Right lobe of liver (tissue), 6 donors: ENCODE data around the gene PNCK. TPM values are rescaled to one million over a fixed set of nuclear protein-coding genes. Genes with fewer than 3 reads are reported as not detected.
A peak's percentile ranks its signal among the peaks of the same experiment; 100 is the strongest.
"Not testable (repeated sequence)": the region's sequence is repeated elsewhere in the genome, so short reads cannot be mapped to it uniquely, and the experiment has no call there.

ENCODE experiments used
- ATAC-seq, 4 donors: fragments of 200-7000 bp; cut with Tn5 transposase; one replicate each; pipeline ENCODE4 v1.9.1; 2020; ENCODE audit warnings: mild to moderate bottlenecking in 4 of 4, moderate library complexity in 4 of 4
- DNase-seq, 3 donors: peaks; one replicate each; pipeline ENCODE4 v3.0.0-alpha.2; 2020
- H3K27ac ChIP-seq, 3 donors: fragments of 200-600 bp; one replicate each; pipeline ENCODE4 v1.8.0; 2022
- H3K27me3 ChIP-seq, 2 donors: fragments of 200-600 bp; one replicate each; pipeline ENCODE4 v1.8.0; 2022
- H3K36me3 ChIP-seq, 4 donors: fragments of 200-600 bp; sonication (generic) in 1 of 4; one replicate each; pipeline versions ENCODE4 v1.5.1 to v1.8.0; 2017 to 2022; ENCODE audit warnings: control low read depth in 1 of 4
- H3K4me1 ChIP-seq, 4 donors: fragments of 200-600 bp; sonication (generic) in 1 of 4; one replicate each; pipeline versions ENCODE4 v1.5.1 to v1.8.0; 2017 to 2022; ENCODE audit warnings: control low read depth in 1 of 4
- H3K4me3 ChIP-seq, 3 donors: fragments of 200-600 bp; one replicate each; pipeline ENCODE4 v1.8.0; 2022
- H3K9me3 ChIP-seq, 4 donors: fragments of 200-600 bp; sonication (generic) in 1 of 4; one replicate each; pipeline versions ENCODE4 v1.5.1 to v1.8.0; 2017 to 2022; ENCODE audit warnings: control low read depth in 1 of 4
- CTCF ChIP-seq, 4 donors: fragments of 200-600 bp in 3 of 4; fragments of 450-650 bp in 1 of 4; IDR thresholded peaks; one replicate each; pipeline versions ENCODE4 v1.5.1 to v1.8.0; 2016 to 2022; ENCODE audit warnings: antibody characterized with exemption in 4 of 4, mild to moderate bottlenecking in 2 of 4
- POLR2A ChIP-seq: fragments of 450-650 bp; IDR thresholded peaks from one replicate; pipeline ENCODE4 v1.6.1; 2017; ENCODE audit warnings: antibody characterized with exemption, mild to moderate bottlenecking
- WGBS: methylation state at CpG from one replicate; pipeline ENCODE4 v1.1.6; 2018; ENCODE audit warnings: low coverage, low lambda C conversion rate; ENCODE audit not compliant: insufficient coverage; ENCODE audit errors: missing lambda C conversion rate; 5-methylcytosine and 5-hydroxymethylcytosine counted together
- intact Hi-C, 2 donors: fragments of 100-400 bp; cut with DNase I; formaldehyde crosslinking; loops; one replicate each; pipeline versions ENCODE4 v1.11.2 to v1.14.1; 2022
- total RNA-seq, 6 experiments: library from RNA; depleted of rRNA in 2 of 6; stranded (reverse); fragments of >200 nt in 2 of 6; fragmentation: NEBNext Ultra II Directional in 3 of 6; extraction: Animal tissue kit (Norgen Biotek cat#: 25700) in 3 of 6; gene quantifications; one replicate each; pipeline versions ENCODE4 v1.1.0 to v1.2.4, GENCODE V29; 2016 to 2023
- donor health status: DM: no; HTN: yes; CAD: no.
- donor health status: DM: no; HTN: no; CAD: no.
- donor health status: DM: no; HTN: no; CAD: no.
- donor health status: DM: no; HTN: yes; CAD: no.
- donor health status: DM: no; HTN: yes; CAD: no.

The PNCK gene
- total RNA-seq, 6 experiments from 2014 or later = 0.86 TPM; not detected in 5

- H3K9me3 ChIP-seq = no peaks in the 10 kb centered on the region
- H3K36me3 ChIP-seq = no peaks in the 10 kb centered on the region
- no peak overlapping the region for H3K4me3 ChIP-seq
- ATAC-seq = no peak
- H3K27me3 ChIP-seq = no peaks in the 10 kb centered on the region
- intact Hi-C loops = no loop called here
- H3K27ac ChIP-seq = no peak overlapping the region
- no peak for TF ChIP-seq POLR2A
- no peak for TF ChIP-seq CTCF (IDR thresholded peaks at IDR 0.05)
- WGBS = 0% methylated on average over 1 of the region's 4 CpGs
- H3K4me1 ChIP-seq = no peaks in the 10 kb centered on the region
- no peak for DNase-seq
These were observed 18.4 kb upstream of the PNCK start for GRCh38 chrX:153692003-153692402.

- H3K4me1 ChIP-seq, H3K36me3 ChIP-seq, H3K27ac ChIP-seq, H3K27me3 ChIP-seq, DNase-seq, intact Hi-C loops, H3K9me3 ChIP-seq, ATAC-seq, H3K4me3 ChIP-seq: not testable (repeated sequence)
- 84% methylated on average over 8 of the region's 21 CpGs for WGBS
These were observed 17.6 kb upstream of the PNCK start for GRCh38 chrX:153691032-153691827.

GRCh38 chrX:153690466-153690865 is 16.9 kb upstream of the PNCK start:
- H3K4me3 ChIP-seq = no peak overlapping the region
- no peaks in the 10 kb centered on the region for H3K36me3 ChIP-seq
- intact Hi-C loops = no loop called here
- no peaks in the 10 kb centered on the region for H3K4me1 ChIP-seq
- no peak for DNase-seq
- H3K27ac ChIP-seq = no peak overlapping the region
- no peak for ATAC-seq
- no peaks in the 10 kb centered on the region for H3K27me3 ChIP-seq
- WGBS = 55% methylated on average over 2 of the region's 14 CpGs
- H3K9me3 ChIP-seq = no peaks in the 10 kb centered on the region
- no peak for TF ChIP-seq CTCF (IDR thresholded peaks at IDR 0.05)
- no peak for TF ChIP-seq POLR2A

GRCh38 chrX:153689654-153690465 is 16.2 kb upstream of the PNCK start:
- peak in 2 of 3 donors; percentile 15 to 48 for DNase-seq
- Histone ChIP-seq H3K4me3 (no peak overlapping the region), H3K27me3 (no peaks in the 10 kb centered on the region), H3K4me1 (no peaks in the 10 kb centered on the region), H3K36me3 (no peaks in the 10 kb centered on the region), H3K27ac (no peak overlapping the region), H3K9me3 (no peaks in the 10 kb centered on the region)
- no peak for ATAC-seq
- no peak for TF ChIP-seq CTCF (IDR thresholded peaks at IDR 0.05)
- no peak for TF ChIP-seq POLR2A
- WGBS = 70% methylated on average over 2 of the region's 19 CpGs
- intact Hi-C loops = no loop called here
